Measurements from ENCODE around the gene BPI.
"Not testable (repeated sequence)": the region's sequence is repeated elsewhere in the genome, so short reads cannot be mapped to it uniquely, and the experiment has no call there.

Gene BPI

DNA sequence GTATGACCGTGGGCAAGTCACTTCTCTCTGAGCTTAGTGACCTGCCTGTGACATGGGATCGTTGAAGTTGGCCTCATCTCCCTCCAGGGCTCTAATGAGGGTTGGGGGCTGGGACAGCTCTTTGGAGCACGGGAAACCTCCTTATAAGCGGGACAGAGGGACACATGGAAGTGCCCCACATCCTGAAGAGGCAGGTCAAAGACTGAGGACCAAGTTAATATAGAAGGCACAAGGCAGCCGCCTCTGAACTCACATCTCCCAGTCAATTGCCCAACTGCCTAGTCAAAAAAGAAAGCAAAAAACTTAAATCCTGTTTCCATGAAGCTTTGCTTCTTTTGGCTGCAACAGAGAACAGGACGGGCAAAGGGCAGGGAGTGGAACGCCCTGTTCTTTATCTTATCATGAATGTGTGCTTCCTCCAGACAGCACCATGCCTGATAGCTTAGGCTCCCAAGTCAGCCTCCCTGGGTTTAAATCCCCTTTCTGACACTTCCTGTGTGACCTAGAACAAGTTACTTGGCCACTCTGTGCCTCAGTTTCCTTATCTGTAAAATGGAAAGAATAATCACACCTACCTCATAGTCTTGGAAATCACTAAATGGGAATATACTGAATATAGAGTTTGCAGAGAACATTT lies 69.4 kb downstream of the BPI start:
- DNase-seq: no peak

DNA sequence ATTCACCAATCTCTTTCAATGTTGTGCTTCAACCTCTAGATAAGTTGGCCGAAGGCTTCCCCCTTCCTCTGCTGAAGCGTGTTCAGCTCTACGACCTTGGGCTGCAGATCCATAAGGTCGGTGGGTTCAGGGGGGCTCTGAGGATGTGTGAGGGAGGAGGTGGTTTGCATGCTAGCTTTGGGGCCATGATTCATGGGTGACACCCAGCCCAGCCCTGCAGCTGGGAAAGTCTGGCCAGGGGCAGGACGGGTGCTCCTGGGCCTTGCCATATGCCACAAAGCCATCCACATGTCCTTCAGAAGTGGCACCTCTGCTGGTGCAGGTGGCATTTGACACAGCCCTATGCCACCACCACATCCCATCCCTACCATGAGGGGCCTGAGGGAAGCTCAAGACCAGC lies 69.9 kb downstream of the BPI start:
- no peak for DNase-seq

DNA sequence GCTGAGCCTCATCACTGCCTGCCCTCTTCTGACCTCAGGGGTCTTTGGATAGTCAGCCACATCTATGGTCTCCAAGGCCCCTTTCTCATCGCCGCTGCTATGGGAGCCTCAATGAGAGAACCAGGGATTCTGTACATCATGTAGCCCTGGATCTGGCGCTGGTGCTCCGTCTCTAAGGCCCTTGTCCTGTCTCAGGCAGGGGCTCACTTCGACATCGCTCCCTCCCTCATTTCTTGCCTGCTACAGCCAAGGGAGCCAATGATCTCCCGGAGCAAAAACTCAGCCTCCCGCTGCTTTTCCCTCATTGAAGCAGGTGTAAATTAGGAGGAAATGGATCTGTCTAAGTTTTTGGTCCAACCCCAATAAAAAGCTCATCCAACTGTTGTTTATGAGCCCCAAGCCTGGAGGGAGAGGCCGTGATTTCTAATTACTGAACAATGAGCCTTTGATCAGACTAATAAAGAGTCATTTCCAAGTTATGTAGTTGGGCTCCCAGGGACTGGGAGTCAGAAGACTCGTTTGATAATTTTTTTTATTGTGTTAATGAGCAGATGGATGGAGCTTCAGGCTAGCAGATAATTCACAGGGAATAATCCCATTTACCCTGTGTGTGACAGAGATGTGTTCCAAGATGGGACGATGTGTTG lies 73.2 kb downstream of the BPI start:
- no peak for DNase-seq

DNA sequence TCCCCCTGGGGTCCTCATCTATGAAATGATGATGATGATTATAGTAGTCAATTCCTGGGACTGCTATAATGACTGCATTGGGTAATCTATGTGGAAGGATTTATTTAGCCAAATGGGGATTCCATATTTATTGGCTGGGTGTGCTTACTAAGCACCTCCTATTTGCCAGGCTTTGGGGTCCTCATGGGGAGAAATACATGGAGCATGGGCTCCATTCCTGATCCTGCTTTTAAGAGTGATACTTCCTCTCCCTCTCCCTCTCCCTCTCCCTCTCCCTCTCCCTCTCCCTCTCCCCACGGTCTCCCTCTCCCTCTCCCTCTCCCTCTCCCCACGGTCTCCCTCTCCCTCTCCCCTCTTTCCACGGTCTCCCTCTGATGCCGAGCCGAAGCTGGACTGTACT lies 73.9 kb downstream of the BPI start:
- not testable (repeated sequence) for DNase-seq

DNA sequence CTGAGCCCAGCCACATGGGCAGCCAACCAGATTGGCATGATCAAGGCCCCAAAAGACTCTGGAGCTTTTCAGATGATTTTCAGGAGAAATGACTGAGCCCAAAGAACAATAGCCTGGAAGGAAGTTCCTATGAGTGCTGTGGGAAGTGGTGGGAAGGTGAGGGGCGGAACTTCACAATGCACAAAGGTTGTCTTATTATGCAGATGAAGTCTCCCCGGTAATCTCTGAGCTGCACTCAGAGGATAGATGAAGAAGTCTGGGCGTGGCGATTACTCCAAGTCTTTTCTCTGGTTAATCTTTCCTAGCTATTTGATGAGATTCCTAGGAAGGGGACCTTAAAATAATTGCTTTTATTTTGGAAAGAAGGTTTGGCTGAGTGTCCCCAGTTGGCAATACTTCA lies 79.2 kb downstream of the BPI start:
- no peak for DNase-seq

DNA sequence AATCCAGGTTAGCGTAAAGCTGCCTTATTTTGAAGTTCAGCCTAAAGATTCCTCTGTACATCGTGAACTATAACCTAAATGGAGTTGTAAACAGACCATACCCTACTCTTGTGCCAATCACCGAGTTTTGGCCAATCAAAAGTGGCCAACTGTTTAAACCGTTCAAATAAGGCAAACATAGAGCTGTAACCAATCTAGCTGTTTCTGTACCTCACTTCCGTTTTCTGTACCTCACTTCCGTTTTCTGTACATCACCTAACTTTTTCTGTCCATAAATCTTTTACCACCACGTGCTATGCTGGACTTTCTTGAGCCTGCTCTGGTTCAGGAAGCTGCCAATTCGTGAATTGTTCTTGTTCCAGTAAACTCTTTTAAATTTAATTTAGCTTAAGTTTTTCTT lies 82.0 kb downstream of the BPI start:
- DNase-seq: no peak

DNA sequence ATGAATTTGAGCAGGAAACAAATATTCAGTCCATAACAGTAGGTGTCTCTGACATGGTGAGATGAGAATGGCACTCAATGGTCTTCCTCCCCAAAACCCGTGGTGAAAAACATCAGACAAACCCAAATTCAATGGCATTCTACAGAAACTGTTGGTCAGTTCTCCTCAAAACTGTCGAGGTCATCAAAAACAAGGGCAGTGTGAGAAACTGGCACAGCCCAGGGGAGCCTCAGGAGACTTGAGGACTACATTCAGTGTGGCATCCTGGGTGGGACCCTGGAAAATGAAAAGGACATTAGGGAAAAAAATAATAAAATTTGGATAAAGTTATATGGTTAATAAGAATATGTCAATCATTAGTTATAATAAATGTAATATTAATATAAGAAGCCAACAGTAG lies 82.9 kb downstream of the BPI start:
- DNase-seq: no peak
